Measurements from ENCODE around the gene CYB561D1.

CYB561D1 gene

DNA sequence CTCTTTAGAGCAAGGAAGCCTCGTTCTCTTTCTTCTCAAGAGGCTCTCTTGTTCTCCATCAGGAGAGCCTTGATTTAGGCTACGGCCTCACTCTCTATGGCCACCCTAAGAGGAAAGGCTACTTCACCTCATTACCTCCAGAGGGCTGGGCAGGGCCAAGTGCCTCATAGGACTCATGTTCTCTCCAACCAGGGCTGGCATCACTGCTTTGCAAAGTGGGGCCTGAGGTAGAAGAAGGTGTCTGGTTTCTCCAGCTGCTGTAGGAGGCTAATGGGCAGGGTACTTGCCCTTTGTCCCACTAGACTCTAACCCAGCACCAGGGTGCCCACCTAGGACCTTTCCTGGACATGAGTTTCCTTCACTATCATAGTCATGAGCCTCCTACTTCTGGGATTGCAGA, 12.2 kb upstream of the CYB561D1 start:
- DNase-seq (ENCODE audit: low read depth, low spot score) = no peak

GRCh38 chr1:109482242-109482641, 11.7 kb upstream of the CYB561D1 start:
- no peak for DNase-seq (ENCODE audit: low read depth, low spot score)

GRCh38 chr1:109482791-109483671, 10.9 kb upstream of the CYB561D1 start:
- DNase-seq (ENCODE audit: low read depth, low spot score) = no peak

- peak; percentile 78 for DNase-seq (ENCODE audit: low read depth, low spot score)
Observed at GRCh38 chr1:109483672-109484518, 10.0 kb upstream of the CYB561D1 start, which contains the start of gene ATXN7L2. ATXN7L2 (plus strand) TSS chr1:109483905; CDS start chr1:109483954, 49 bp downstream.

DNA sequence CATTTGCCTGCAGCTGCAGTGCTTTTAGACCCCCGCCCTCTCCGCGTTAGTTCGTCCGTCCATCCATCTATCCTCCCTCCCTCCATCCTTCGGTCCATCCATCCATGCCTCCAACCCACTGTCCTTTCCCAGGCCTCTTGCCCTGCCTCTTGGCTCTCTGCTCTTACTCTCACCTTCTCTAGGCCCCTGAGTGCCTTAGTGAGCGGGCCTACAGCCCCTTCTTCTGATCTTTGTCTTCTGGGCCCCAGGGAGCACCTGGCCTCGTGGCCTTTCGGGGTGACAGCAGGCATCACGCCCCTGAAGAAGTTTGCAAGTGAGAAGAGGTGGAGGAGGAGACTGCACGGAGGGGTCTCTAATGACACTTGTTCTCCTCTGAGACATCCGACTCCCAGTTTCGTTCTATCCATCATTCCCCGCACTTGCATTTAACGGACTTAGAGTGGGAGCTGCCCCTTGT, 9.3 kb upstream of the CYB561D1 start:
- DNase-seq (ENCODE audit: low read depth, low spot score) = no peak

DNA sequence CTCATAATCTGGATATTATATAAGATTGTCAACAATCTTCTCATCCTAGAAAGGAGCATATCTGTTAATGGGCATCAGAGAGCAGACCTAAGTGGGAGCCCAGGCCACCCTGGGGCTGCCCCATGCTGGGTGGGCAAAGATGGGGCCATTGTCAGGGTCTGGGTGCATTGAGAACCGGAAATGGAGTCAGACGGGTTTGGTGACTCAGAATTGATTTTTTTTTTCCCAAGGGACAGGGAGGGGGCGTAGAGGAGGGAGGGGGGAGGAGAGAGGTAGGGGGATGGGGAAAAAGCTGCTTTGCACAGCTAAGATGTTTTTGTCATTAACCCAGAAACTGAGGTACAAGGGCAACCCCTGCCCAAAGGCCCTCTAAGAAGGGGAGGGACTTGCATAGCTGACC, 8.9 kb upstream of the CYB561D1 start:
- DNase-seq (ENCODE audit: low read depth, low spot score) = no peak

DNA sequence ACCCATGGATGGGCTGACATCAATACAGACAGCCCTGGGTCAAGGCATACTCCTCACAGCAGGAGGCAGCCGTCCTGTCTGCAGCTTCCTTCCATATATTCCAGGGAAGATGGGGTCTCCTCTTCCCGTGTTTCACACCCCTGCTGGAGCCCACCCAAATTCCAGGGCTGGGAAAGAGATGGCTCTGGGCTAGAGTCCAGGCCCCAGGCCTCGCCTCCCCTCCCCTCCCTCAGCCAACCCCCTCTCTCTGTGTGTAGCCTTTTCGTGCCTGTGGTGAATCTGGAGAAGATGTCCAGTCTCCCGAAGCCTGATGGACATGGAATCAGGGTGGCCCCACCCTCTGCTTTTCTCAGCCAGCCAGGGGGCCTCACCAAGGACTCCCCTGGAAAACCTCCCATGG, 6.6 kb upstream of the CYB561D1 start:
- no peak for DNase-seq (ENCODE audit: low read depth, low spot score)

DNA sequence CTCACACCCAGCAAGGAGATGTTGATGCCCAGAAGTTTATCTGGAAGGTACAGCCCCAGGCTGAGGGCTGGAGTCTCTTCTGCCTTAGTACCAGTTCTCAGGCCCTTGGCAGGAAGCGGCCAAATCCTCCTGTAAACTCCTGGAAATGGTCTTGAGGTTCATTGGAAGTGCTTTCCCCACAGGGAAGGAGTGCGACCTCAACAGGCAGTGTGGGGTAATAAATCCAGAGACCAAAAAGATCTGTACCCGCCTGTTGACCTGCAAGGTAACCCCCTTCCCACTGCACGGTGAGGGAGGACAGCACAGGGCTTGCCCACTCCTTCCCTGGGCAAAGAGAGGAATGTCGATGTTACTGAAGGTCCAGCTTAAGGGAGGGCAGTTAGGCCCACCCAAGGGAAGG, 5.7 kb upstream of the CYB561D1 start:
- no peak for DNase-seq (ENCODE audit: low read depth, low spot score)

GRCh38 chr1:109488696-109489095, 5.2 kb upstream of the CYB561D1 start:
- DNase-seq (ENCODE audit: low read depth, low spot score) = no peak

- peak; percentile 46 for DNase-seq (ENCODE audit: low read depth, low spot score)
Observed at GRCh38 chr1:109490029-109490933, 3.6 kb upstream of the CYB561D1 start.

DNA sequence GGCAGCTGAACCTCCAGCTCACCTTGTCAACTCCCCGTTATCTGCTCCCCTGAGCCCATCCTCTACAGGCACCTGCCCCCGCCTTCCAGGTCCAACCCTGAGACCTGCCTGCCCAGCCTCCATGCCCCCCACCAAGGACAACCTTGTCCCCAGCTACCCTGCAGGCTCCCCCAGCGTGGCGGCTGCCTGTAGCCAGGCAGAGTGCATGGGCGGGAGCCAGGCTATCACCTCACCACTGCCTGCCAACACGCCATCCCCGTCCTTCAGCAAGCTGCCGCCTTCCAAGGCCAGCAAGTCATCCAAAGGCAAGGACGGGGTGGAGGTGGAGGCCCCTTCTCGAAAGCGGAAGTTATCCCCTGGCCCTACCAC, 3.0 kb upstream of the CYB561D1 start:
- no peak for DNase-seq (ENCODE audit: low read depth, low spot score)

DNA sequence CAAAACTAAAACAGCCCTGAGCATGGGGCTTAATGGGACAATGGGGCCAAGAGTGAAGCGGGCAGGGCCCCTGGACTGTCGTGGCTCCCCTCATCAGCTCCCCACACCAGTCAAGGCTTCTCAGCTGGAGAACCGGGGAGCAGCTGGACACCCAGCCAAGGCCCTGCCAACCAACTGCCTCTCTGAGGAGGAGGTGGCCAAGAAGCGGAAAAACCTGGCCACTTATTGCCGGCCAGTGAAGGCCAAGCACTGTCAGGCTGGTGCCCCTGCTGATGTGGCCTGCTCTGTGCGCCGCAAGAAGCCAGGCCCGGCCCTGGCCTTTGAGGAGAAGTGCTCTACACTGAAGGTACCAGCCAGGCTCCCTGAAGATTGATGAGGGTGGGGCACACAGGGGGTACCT, 2.5 kb upstream of the CYB561D1 start:
- DNase-seq (ENCODE audit: low read depth, low spot score) = no peak

- no peak for DNase-seq (ENCODE audit: low read depth, low spot score)
Observed at GRCh38 chr1:109492779-109493178, 1.1 kb upstream of the CYB561D1 start.

DNA sequence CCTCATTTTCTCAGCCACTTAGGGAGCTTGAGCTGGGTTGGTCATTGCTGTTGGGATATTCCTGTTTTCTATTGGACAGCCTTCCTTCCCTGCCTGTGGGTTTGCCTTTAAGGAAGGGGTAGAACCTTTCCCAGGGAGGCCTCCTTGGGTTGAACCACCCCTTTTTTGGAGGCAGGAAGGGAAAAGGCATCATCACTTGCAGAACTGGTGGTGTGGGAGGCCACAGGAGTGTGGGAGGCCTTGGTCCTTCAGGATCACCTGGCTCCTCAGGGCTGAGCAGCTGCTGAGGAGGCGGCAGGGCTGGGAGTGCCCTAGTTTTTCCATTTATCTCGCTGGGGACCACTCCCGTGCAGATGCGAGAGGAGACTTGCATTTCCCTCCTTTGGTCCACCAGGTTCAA, 667 bp upstream of the CYB561D1 start:
- no peak for DNase-seq (ENCODE audit: low read depth, low spot score)

DNA sequence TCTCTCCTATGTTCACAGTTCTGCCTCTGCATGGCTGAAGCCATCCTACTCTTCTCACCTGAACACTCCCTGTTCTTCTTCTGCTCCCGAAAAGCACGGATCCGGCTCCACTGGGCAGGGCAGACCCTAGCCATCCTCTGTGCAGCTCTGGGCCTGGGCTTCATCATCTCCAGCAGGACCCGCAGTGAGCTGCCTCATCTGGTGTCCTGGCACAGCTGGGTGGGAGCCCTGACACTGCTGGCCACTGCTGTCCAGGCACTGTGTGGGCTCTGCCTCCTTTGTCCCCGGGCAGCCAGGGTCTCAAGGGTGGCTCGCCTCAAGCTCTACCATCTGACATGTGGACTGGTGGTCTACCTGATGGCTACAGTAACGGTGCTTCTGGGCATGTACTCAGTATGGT, 1.8 kb downstream of the CYB561D1 start:
- DNase-seq (ENCODE audit: low read depth, low spot score) = no peak

DNA sequence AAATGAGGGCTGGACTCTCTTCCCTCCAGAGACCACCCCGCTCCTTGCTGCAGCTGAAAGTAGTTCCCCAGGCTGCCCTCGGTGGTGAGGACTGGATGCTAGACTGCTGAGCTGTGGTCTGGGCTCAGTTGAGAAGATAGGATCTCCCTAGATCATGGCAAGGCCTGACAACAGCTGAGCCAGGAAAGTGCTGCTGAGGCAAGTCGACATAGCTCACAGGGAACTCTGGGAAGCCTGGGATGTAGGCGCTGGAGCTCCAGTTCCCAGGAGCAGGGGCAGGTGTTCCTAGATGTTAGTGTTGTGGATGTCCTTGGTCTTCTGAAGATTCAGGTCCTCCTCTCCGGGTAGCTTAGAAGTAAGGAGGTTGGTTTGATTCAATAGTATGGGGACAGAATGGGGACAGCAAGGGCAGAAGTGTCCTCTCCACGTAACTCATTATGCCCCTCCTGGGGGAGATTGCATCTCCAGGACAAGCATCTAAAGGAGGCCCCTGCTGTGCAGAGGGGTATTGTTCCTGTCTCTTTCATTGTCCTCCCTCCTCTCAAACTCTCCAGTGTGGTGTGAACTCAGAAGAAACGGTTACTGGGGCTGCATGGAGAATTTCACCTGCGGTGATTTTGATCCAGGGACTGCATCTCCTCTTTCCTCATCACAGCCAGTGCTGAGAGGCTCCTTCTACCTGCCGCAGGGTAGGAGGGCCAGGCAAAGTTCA, 3.7 kb downstream of the CYB561D1 start:
- DNase-seq (ENCODE audit: low read depth, low spot score) = no peak

DNA sequence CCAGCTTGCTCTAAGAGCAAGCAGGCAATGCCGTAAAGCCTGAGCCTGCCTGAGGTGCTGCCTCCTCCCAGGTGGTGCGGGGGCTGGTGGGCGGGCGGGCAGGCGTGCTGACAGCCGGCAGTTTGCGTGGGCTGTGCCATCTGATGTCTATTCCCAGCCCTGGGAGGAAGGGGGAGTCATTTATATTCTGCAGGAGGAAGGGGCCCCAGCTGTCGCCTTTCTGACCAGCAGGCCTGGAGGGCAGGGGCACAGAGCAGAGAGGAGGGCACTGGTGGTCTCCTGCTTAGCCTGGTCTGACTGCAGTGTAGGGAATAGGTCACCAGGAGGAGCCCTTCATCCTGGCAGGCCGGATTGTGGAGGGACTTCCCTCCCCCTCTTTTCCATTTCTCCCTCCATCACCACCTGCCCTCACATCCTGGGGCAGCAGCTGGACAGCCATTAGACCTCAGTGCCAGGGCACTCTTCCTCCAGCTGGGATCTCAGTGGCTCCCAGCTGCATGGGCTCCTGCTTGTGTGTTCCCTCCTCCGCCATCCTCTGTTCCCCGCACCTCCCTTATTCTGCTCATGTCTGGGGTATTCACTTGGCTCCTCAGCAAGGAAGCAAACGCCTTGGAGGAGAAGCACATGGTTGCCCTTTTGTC, 4.4 kb downstream of the CYB561D1 start:
- no peak for DNase-seq (ENCODE audit: low read depth, low spot score)

- DNase-seq (ENCODE audit: low read depth, low spot score) = no peak
Observed at GRCh38 chr1:109499081-109499480, 5.2 kb downstream of the CYB561D1 start.

DNA sequence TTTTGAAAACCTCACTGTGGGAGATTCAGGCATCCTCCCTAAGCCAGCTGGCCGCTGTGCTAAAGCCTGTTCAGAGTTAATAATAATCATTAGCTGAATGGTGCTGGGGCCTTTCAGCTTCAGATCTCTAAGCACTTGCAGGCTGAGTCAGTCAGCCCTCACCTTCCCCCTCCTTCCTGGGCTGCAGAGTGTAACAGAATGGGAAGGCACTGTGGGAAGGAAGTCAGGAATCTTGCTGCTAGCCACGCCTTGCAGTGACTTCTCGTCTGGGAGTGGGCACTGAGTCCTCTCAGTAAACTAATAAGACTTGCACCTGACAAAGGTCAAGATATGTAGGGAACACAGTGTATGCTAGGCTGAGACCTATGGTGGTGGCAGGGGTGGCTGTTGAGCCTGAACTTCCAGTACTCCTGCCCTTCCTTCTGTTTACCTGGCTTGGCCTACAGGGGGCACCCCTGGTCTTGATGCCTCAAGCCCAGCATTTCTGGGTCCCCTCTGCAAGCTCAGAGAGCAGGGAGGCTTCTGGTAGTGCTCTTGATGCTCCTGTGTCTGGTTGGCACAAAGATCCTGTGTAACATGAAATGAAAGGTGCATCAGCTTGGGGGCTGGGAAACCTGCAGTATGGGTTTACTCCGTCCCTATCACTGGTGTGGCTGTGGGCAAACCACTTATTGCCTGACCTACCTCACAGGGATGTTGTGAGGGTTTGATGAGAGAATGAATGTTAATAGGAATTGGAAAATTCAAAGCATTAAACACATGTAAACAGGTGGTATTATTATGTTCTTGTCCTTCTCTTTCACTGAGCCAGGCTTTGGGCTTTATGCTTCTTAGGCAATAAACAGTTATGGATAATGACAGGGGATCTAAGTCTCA, 6.0 kb downstream of the CYB561D1 start:
- DNase-seq (ENCODE audit: low read depth, low spot score) = no peak
